ENCODE measurements around the gene CEP41.

CEP41 gene

GRCh38 chr7:130418306-130418705, 22.5 kb downstream of the CEP41 start:
- DNase-seq: no peak

- no peak for DNase-seq
Observed at GRCh38 chr7:130417213-130417612, 23.6 kb downstream of the CEP41 start.

- DNase-seq: no peak
Observed at GRCh38 chr7:130415006-130415405, 25.8 kb downstream of the CEP41 start.

GRCh38 chr7:130413201-130413600, 27.6 kb downstream of the CEP41 start:
- no peak for DNase-seq

GRCh38 chr7:130410868-130411541, 29.8 kb downstream of the CEP41 start:
- no peak for DNase-seq

GRCh38 chr7:130409712-130410072, 31.1 kb downstream of the CEP41 start:
- DNase-seq: no peak

- no peak for DNase-seq
Observed at GRCh38 chr7:130409067-130409711, 31.6 kb downstream of the CEP41 start.

GRCh38 chr7:130405003-130405402, 35.8 kb downstream of the CEP41 start:
- no peak for DNase-seq

GRCh38 chr7:130401578-130401977, 39.2 kb downstream of the CEP41 start:
- DNase-seq: no peak

GRCh38 chr7:130401101-130401500, 39.7 kb downstream of the CEP41 start:
- no peak for DNase-seq

- no peak for DNase-seq
Observed at GRCh38 chr7:130400120-130400572, 40.7 kb downstream of the CEP41 start.

GRCh38 chr7:130398526-130399090, 42.2 kb downstream of the CEP41 start:
- DNase-seq: no peak

GRCh38 chr7:130397758-130398073, 43.1 kb downstream of the CEP41 start:
- no peak for DNase-seq

- no peak for DNase-seq
Observed at GRCh38 chr7:130397051-130397757, 43.6 kb downstream of the CEP41 start.

- DNase-seq: peak; percentile 71
Observed at GRCh38 chr7:130396109-130396508, 44.7 kb downstream of the CEP41 start.

- DNase-seq: no peak
Observed at GRCh38 chr7:130395421-130395820, 45.4 kb downstream of the CEP41 start.

GRCh38 chr7:130394421-130395195, 46.2 kb downstream of the CEP41 start:
- DNase-seq: no peak

GRCh38 chr7:130393841-130394411, 46.9 kb downstream of the CEP41 start:
- no peak for DNase-seq

GRCh38 chr7:130393101-130393561, 47.7 kb downstream of the CEP41 start:
- no peak for DNase-seq

GRCh38 chr7:130390486-130390885, 50.3 kb downstream of the CEP41 start:
- no peak for DNase-seq

GRCh38 chr7:130388671-130389070, 52.1 kb downstream of the CEP41 start:
- no peak for DNase-seq

- DNase-seq: no peak
Observed at GRCh38 chr7:130387628-130388403, 53.0 kb downstream of the CEP41 start.

Measured in left hindlimb (tissue), 1 donor.